ENCODE results near the gene OPN5.

DNA sequence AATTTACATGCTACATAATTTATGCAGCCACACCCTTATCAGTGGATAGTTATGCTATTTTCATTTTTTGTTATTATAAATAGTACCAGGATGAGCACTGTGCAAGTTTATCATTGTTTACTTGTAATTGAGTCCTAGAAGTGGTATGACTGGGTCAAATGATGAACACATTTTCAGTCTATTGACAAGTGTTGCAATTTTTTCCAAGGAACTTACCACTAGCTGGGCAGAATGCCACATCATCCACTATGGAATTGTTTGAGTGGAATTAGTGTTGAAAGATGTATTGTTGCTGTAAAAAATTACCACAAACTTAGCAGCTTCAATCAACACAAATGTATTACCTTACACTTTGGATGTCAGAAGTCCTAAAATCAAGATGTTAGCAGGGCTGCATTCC lies 38.1 kb upstream of the OPN5 start:
- TF ChIP-seq POLR2A (IDR thresholded peaks at IDR 0.05; ENCODE audit: extremely low read depth, insufficient read length) (no peak), CTCF (IDR thresholded peaks at IDR 0.05; ENCODE audit: low read depth, low read length) (no peak), MAX (IDR thresholded peaks at IDR 0.05; ENCODE audit: low read depth, low read length) (no peak)
